Neuronal stem cell (in vitro differentiated cells): ENCODE results near the gene DYNLT5.
A peak's percentile ranks its signal among the peaks of the same experiment; 100 is the strongest.

Experiments
- DNase-seq: peaks from one replicate; pipeline ENCODE4 v3.0.0-alpha.2; 2013; ENCODE audit warnings: low spot score
- H2AFZ ChIP-seq: one replicate; pipeline ENCODE4 v1.6.1; 2013; ENCODE audit warnings: mild to moderate bottlenecking, low read length, inconsistent platforms
- H2AK5ac ChIP-seq: 2 replicates; pipeline ENCODE4 v1.6.1; 2013; ENCODE audit warnings: low read depth, mild to moderate bottlenecking, inconsistent platforms, low read length, moderate library complexity, mixed read lengths
- H2BK120ac ChIP-seq: 2 replicates; pipeline ENCODE4 v1.6.1; 2013; ENCODE audit warnings: low read depth, mild to moderate bottlenecking, inconsistent platforms, low read length, moderate library complexity, mixed read lengths
- H2BK12ac ChIP-seq: one replicate; pipeline ENCODE4 v1.6.1; 2013; ENCODE audit warnings: low read length, inconsistent platforms
- H2BK15ac ChIP-seq: 2 replicates; pipeline ENCODE4 v1.6.1; 2013; ENCODE audit warnings: mild to moderate bottlenecking, low read length, inconsistent platforms, mixed read lengths
- H2BK5ac ChIP-seq: one replicate; pipeline ENCODE4 v1.6.1; 2013; ENCODE audit warnings: inconsistent platforms, mild to moderate bottlenecking, low read length, moderate library complexity
- H3K14ac ChIP-seq: one replicate; pipeline ENCODE4 v1.6.1; 2013; ENCODE audit warnings: low read length, inconsistent platforms
- H3K18ac ChIP-seq: 2 replicates; pipeline ENCODE4 v1.6.1; 2013; ENCODE audit warnings: low read length, inconsistent platforms
- H3K23ac ChIP-seq: 2 replicates; pipeline ENCODE4 v1.6.1; 2013; ENCODE audit warnings: low read depth, mild to moderate bottlenecking, mixed read lengths, low read length, inconsistent platforms; ENCODE audit not compliant: poor library complexity
- H3K27ac ChIP-seq: replicated peaks from 3 replicates; pipeline ENCODE4 v1.5.1; 2013; ENCODE audit warnings: low read length, inconsistent platforms
- H3K27me3 ChIP-seq, 3 experiments: 2 replicates each; pipeline ENCODE4 v1.6.1; 2013; ENCODE audit warnings: low read length in 3 of 3, mild to moderate bottlenecking in 2 of 3, inconsistent platforms in 1 of 3, low read depth in 1 of 3, mixed read lengths in 1 of 3, moderate library complexity in 1 of 3; ENCODE audit not compliant: control insufficient read depth in 3 of 3, insufficient read depth in 3 of 3
- H3K36me3 ChIP-seq, 2 donors: replicated peaks in 1 of 2; 2 replicates each; pipeline ENCODE4 v1.6.1; 2013; ENCODE audit warnings: low read length in 2 of 2; ENCODE audit not compliant: control insufficient read depth in 2 of 2, insufficient read depth in 2 of 2
- H3K4ac ChIP-seq: 2 replicates; pipeline ENCODE4 v1.6.1; 2013; ENCODE audit warnings: inconsistent platforms, mild to moderate bottlenecking, low read length, moderate library complexity
- H3K4me1 ChIP-seq, 2 donors: 1 replicate in 1 of 2; 2 replicates in 1 of 2; pipeline ENCODE4 v1.6.1; 2013; ENCODE audit warnings: low read length in 2 of 2, low read depth in 1 of 2; ENCODE audit not compliant: control insufficient read depth in 2 of 2, insufficient read depth in 1 of 2
- H3K4me2 ChIP-seq: one replicate; pipeline ENCODE4 v1.6.1; 2013; ENCODE audit warnings: mild to moderate bottlenecking, low read length, inconsistent platforms; ENCODE audit not compliant: insufficient read depth, poor library complexity, severe bottlenecking
- H3K4me3 ChIP-seq, 2 donors: 2 replicates each; pipeline ENCODE4 v1.5.1; 2013; ENCODE audit warnings: low read length in 2 of 2, mild to moderate bottlenecking in 2 of 2, inconsistent platforms in 1 of 2, moderate library complexity in 1 of 2
- H3K79me1 ChIP-seq: one replicate; pipeline ENCODE4 v1.6.1; 2013; ENCODE audit warnings: low read depth, mild to moderate bottlenecking, inconsistent platforms, low read length, moderate library complexity
- H3K9ac ChIP-seq: one replicate; pipeline ENCODE4 v1.6.1; 2013; ENCODE audit warnings: mild to moderate bottlenecking, low read depth, low read length, inconsistent platforms; ENCODE audit not compliant: poor library complexity
- H3K9me3 ChIP-seq, 2 donors: replicated peaks in 1 of 2; 2 replicates each; pipeline versions ENCODE3 to v1.6.1; 2013; ENCODE audit warnings: low read length in 2 of 2, mild to moderate bottlenecking in 2 of 2, inconsistent platforms in 1 of 2, low read depth in 1 of 2, mixed read lengths in 1 of 2, moderate library complexity in 1 of 2; ENCODE audit not compliant: control insufficient read depth in 2 of 2, insufficient read depth in 1 of 2
- H4K8ac ChIP-seq: one replicate; pipeline ENCODE4 v1.6.1; 2013; ENCODE audit warnings: low read depth, mild to moderate bottlenecking, inconsistent platforms, low read length, moderate library complexity
- H4K91ac ChIP-seq: one replicate; pipeline ENCODE4 v1.6.1; 2013; ENCODE audit warnings: low read length, low read depth, mild to moderate bottlenecking, inconsistent platforms; ENCODE audit not compliant: poor library complexity
- WGBS, 2 donors: extraction: QIAGEN DNeasy Blood & Tissue Kit; methylation state at CpG; one replicate each; pipeline ENCODE4 v1.1.7; 2013; ENCODE audit warnings: missing lambda C conversion rate in 2 of 2, mixed read lengths in 1 of 2; ENCODE audit not compliant: insufficient read length in 2 of 2, insufficient replicate concordance in 1 of 2; ENCODE audit errors: extremely low coverage in 2 of 2; 5-methylcytosine and 5-hydroxymethylcytosine counted together

DYNLT5 gene

DNA sequence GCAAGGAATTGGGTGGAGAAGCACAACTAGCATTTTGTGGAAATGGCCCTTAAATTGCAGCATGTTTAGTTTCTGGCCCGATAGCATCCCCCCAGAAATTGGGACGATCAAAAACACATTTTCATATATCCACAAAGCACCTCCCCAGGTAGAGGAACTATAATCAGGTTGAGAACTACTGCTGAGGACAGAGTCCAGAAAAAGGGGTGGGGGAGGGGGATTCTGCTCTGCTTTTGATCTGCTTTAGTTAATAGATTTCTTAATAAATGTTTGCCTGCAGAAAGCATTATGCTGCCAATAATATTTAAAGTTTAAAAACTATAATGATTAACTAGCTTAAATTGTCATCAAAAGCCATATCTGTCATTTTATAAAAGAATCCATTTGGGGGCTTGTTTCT lies 14.4 kb upstream of the DYNLT5 start:
- Histone ChIP-seq H2AK5ac (no peak overlapping the region), H3K79me1 (no peaks in the 10 kb centered on the region), H3K23ac (no peak overlapping the region), H3K4me2 (no peak overlapping the region), H3K4me1 (peaks cover 0 to 2% of the 10 kb centered on the region in 2 donors), H4K8ac (no peak overlapping the region), H2BK12ac (no peak overlapping the region), H3K4me3 (no peak overlapping the region), H3K36me3 (no peaks in the 10 kb centered on the region), H4K91ac (no peak overlapping the region), H3K9ac (no peak overlapping the region), H3K4ac (no peak overlapping the region), H2AFZ (no peak overlapping the region), H3K27me3 (no peaks in the 10 kb centered on the region), H2BK15ac (no peak overlapping the region), H3K18ac (no peak overlapping the region), H3K14ac (no peak overlapping the region), H2BK120ac (no peak overlapping the region), H3K9me3 (no peaks in the 10 kb centered on the region), H2BK5ac (no peak overlapping the region), H3K27ac (no peak overlapping the region)
- DNase-seq, result no peak
- WGBS, 2 donors, result no CpG with 5 or more reads among the region's 2 CpGs

DNA sequence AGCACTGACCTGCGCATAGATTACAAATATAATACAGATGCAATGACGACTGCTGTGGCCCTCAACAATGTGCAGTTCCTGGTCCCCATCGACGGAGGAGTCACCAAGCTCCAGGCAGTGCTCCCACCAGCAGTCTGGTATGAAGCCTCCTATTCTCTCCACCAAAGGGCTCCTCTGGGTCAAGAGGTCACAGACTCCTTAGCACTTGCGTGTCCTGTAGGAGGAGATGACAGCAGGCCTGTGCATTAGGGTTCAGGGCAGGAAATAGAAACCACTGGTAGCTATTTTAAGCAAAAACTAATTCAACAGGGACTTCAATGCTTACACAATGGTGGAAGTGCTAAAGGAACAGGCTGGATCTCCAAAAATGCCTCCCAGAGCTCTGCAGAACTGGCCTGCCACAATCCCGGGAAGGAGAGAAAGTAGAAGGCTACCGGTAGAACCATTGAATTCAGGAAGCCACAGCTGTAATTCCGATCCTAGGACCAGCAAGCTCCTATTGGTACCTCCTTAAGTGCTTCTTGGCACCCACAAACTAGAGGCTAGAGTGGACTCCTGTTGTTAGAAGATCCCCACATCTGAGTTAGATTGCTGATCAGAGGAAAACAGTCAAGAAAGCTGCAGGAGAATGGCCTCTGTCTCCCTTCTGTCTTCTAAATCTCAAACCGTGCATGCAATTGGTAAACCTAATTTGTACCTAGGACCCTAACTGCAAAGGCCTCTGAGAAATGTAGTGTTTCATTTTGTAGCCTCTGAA lies 12.7 kb upstream of the DYNLT5 start:
- Histone ChIP-seq H3K4me1 (peaks cover 0 to 2% of the 10 kb centered on the region in 2 donors), H3K9me3 (no peaks in the 10 kb centered on the region), H3K9ac (no peak overlapping the region), H2AK5ac (no peak overlapping the region), H2BK15ac (no peak overlapping the region), H3K4me2 (no peak overlapping the region), H2BK120ac (no peak overlapping the region), H2AFZ (peak overlapping the region; percentile 46), H3K23ac (no peak overlapping the region), H3K14ac (no peak overlapping the region), H3K27me3 (no peaks in the 10 kb centered on the region), H2BK5ac (no peak overlapping the region), H4K8ac (no peak overlapping the region), H2BK12ac (no peak overlapping the region), H3K36me3 (no peaks in the 10 kb centered on the region), H3K79me1 (no peaks in the 10 kb centered on the region), H3K4ac (no peak overlapping the region), H3K27ac (no peak overlapping the region), H3K4me3 (no peak overlapping the region), H3K18ac (no peak overlapping the region), H4K91ac (no peak overlapping the region)
- no peak for DNase-seq
- WGBS, 2 donors, result no CpG with 5 or more reads among the region's 9 CpGs

DNA sequence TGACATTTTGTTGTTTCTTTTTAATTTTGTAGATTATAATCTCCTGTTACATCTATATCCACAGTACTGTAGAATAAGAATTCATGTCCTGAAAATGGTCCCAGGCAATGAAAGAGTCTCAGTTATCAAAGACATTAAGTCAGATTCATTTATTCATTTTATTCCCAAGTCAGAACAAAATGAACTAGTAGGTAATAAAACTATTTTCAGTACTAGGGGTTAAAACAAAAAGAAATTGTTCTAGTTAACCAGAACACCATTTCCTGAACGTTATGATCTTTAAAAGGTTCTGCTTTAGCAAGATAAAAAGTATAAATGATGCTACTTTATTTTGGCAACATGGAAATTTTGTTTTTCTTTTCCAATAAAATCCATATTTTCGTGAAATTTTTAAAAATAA lies 6.8 kb upstream of the DYNLT5 start:
- Histone ChIP-seq H4K8ac (no peak overlapping the region), H3K4me3 (no peak overlapping the region), H3K18ac (no peak overlapping the region), H3K14ac (no peak overlapping the region), H3K23ac (no peak overlapping the region), H4K91ac (no peak overlapping the region), H3K9me3 (no peaks in the 10 kb centered on the region), H2BK120ac (no peak overlapping the region), H3K36me3 (no peaks in the 10 kb centered on the region), H3K79me1 (no peaks in the 10 kb centered on the region), H2BK15ac (no peak overlapping the region), H3K4me1 (no peaks in the 10 kb centered on the region), H2AFZ (no peak overlapping the region), H3K4ac (no peak overlapping the region), H2BK12ac (no peak overlapping the region), H2BK5ac (no peak overlapping the region), H3K4me2 (no peak overlapping the region), H2AK5ac (no peak overlapping the region), H3K27ac (no peak overlapping the region), H3K9ac (no peak overlapping the region), H3K27me3 (no peaks in the 10 kb centered on the region)
- no peak for DNase-seq
- no CpG with 5 or more reads among the region's 2 CpGs for WGBS, 2 donors

DNA sequence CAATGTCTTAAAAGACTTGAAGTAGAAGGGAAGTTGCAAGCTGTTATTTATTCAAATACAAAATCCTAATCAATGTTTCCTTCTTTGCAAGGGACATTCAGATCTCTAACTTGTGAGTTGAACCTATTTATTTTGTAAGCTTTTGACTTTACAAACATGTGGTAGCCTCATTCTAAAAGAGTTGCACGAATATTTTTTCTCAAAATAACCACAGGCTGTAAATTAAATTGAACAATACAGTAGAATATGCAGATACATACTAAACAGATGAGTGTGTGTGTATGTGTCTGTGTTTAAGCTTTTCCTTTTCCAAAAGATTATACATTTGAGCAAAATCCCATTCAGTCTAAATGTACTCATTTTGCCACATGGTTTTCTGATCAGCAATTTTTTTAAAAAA lies 4.8 kb upstream of the DYNLT5 start:
- Histone ChIP-seq H3K36me3 (no peaks in the 10 kb centered on the region), H2BK5ac (no peak overlapping the region), H3K9me3 (no peaks in the 10 kb centered on the region), H3K27ac (no peak overlapping the region), H3K4ac (no peak overlapping the region), H2BK120ac (no peak overlapping the region), H2BK15ac (no peak overlapping the region), H3K9ac (no peak overlapping the region), H3K14ac (no peak overlapping the region), H3K23ac (no peak overlapping the region), H2BK12ac (no peak overlapping the region), H4K91ac (no peak overlapping the region), H3K27me3 (peaks cover 0 to 7% (median 0%) of the 10 kb centered on the region in 3 experiments), H4K8ac (no peak overlapping the region), H3K18ac (no peak overlapping the region), H3K4me1 (peaks cover 1 to 2% of the 10 kb centered on the region in 2 donors), H3K79me1 (no peaks in the 10 kb centered on the region), H3K4me2 (no peak overlapping the region), H3K4me3 (no peak overlapping the region), H2AK5ac (no peak overlapping the region), H2AFZ (no peak overlapping the region)
- WGBS, 2 donors, result no CpG with 5 or more reads among the region's 1 CpG
- no peak for DNase-seq
